ENCODE data around the gene FGF2. TPM values are rescaled to one million over a fixed set of nuclear protein-coding genes. Genes with fewer than 3 reads are reported as not detected.

FGF2 gene
- total and polyA plus RNA-seq, 8 donors: 0.29 to 47.3 (median 6.4) TPM

DNA sequence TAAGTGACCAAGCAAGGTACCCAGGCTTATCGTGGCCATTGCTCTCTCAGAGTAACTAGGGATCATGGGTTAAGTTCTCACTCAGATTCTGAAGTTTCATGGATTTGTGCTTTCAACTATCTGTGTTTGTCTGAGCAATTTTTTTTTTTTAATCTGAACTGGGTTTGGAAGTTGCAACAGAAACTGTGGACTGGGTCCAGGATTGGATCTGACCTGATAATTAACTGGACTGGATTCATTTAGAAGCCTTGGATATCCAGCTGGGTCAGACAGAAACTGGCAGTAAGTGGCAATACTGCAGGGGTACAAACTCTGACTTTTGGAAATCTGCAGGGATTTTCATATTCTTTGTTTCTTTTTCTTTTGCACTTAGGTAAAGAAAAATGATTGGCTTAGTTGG is 38.7 kb upstream of the FGF2 start:
- H3K27ac ChIP-seq: no peak overlapping the region
- H3K4me3 ChIP-seq: no peak overlapping the region
- 33 to 68% (median 50%) methylated on average over 1 of the region's 1 CpG for WGBS, 5 donors
- H3K36me3 ChIP-seq: no peaks in the 10 kb centered on the region
- no peaks in the 10 kb centered on the region for H3K27me3 ChIP-seq
- H3K9me3 ChIP-seq: no peaks in the 10 kb centered on the region
- intact Hi-C loops (cut with DNase I; ENCODE audit: low total_unique reads): no loop called here
- H3K4me1 ChIP-seq: peaks cover 0 to 14% (median 11%) of the 10 kb centered on the region in 4 donors
- no peak for DNase-seq
- no peak for TF ChIP-seq EP300 (IDR thresholded peaks at IDR 0.05)
- TF ChIP-seq POLR2A (IDR thresholded peaks at IDR 0.05): no peak
- TF ChIP-seq POLR2AphosphoS5 (IDR thresholded peaks at IDR 0.05): no peak
- TF ChIP-seq CTCF (IDR thresholded peaks at IDR 0.05): no peak

DNA sequence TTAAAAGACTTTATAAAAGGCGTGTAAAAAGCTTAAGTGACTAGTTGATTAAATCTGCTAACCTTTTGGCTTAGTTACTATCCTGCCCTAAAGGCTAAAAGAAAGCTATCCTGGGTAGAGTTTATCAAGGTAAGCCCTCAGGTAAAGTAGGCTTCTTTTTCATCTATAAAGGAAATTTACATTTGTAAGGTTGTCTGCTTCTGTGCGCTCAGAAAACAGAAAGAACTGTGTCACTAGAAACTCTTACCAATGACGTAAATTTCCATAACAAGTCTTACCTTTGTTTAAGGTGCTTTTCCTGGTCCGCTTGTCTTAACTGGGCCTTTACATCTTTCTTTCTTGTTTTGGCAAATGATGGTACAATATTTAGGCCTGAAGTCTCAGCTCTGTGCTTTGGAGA is 37.7 kb upstream of the FGF2 start:
- DNase-seq: no peak
- H3K4me3 ChIP-seq: no peak overlapping the region
- H3K4me1 ChIP-seq: peaks cover 0 to 4% (median 2%) of the 10 kb centered on the region in 4 donors
- H3K36me3 ChIP-seq: no peaks in the 10 kb centered on the region
- intact Hi-C loops (cut with DNase I; ENCODE audit: low total_unique reads): no loop called here
- TF ChIP-seq CTCF (IDR thresholded peaks at IDR 0.05) (no peak), POLR2AphosphoS5 (IDR thresholded peaks at IDR 0.05) (no peak), POLR2A (IDR thresholded peaks at IDR 0.05) (no peak), EP300 (IDR thresholded peaks at IDR 0.05) (no peak)
- no peaks in the 10 kb centered on the region for H3K9me3 ChIP-seq
- H3K27me3 ChIP-seq: no peaks in the 10 kb centered on the region
- 92 to 98% (median 93%) methylated on average over 4 of the region's 4 CpGs for WGBS, 5 donors
- H3K27ac ChIP-seq: no peak overlapping the region

DNA sequence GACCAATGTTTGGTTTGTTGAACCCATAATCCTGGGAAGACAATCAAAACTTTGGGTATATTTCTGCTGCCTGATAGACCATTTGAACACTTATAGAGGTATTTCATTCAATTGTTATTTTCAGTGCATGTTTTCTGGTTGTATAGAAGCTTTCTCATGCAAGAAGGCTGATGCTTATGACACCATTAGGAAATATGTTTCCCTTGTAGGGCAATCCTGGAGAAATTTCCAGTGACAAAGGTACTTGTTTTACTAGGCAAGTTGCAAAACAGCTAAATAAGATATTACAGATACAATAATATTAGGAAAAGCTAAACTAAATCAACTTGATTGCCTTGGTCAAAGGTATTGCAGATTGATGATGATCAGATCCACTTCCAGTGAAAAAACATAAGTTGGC is 32.8 kb upstream of the FGF2 start:
- Histone ChIP-seq H3K36me3 (no peaks in the 10 kb centered on the region), H3K4me1 (peaks cover 0 to 16% (median 2%) of the 10 kb centered on the region in 4 donors), H3K9me3 (no peaks in the 10 kb centered on the region), H3K27ac (no peak overlapping the region), H3K4me3 (no peak overlapping the region), H3K27me3 (no peaks in the 10 kb centered on the region)
- TF ChIP-seq POLR2AphosphoS5 (IDR thresholded peaks at IDR 0.05) (no peak), POLR2A (IDR thresholded peaks at IDR 0.05) (no peak), EP300 (IDR thresholded peaks at IDR 0.05) (no peak), CTCF (IDR thresholded peaks at IDR 0.05) (no peak)
- no peak for DNase-seq
- intact Hi-C loops (cut with DNase I; ENCODE audit: low total_unique reads): no loop called here

DNA sequence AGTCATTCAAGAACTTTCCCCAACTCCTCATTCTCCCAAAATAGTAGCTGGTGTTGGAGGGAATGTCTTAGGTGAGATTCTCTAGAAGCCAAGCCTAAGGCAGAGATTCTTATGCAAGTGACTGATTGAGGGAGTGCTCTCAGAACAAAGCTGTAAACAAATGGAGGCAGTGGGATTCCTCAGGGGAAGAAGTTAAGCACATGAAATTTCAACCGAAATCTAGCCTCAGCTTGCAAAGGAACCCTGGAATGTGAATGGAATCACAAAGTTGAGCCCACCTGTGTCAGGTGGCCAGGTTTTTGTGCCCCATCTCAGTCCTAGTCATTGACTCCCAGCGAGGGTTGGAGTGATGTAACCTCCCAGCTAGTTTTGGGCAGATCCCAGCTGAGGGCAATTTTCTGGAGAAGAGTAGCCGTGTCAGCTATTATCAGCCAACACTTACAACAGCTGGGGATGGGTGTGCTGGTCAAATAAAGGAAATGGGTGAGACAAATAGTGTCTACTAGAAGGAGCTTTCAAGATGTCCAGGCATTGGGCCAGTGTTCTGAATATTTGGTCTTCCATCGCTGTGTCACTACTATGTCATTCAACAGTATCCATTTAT is 29.7 kb upstream of the FGF2 start:
- no peak overlapping the region for H3K4me3 ChIP-seq
- no peak overlapping the region for H3K27ac ChIP-seq
- intact Hi-C loops (cut with DNase I; ENCODE audit: low total_unique reads): no loop called here
- H3K9me3 ChIP-seq: no peaks in the 10 kb centered on the region
- TF ChIP-seq CTCF (IDR thresholded peaks at IDR 0.05): no peak
- TF ChIP-seq POLR2A (IDR thresholded peaks at IDR 0.05): no peak
- no peak for TF ChIP-seq POLR2AphosphoS5 (IDR thresholded peaks at IDR 0.05)
- TF ChIP-seq EP300 (IDR thresholded peaks at IDR 0.05): no peak
- peaks cover 0 to 16% (median 2%) of the 10 kb centered on the region in 4 donors for H3K4me1 ChIP-seq
- no peak for DNase-seq
- H3K27me3 ChIP-seq: no peaks in the 10 kb centered on the region
- H3K36me3 ChIP-seq: no peaks in the 10 kb centered on the region
- 76 to 87% (median 78%) methylated on average over 4 of the region's 4 CpGs for WGBS, 5 donors
